Measurements from ENCODE around the gene OR52N1. TPM values are rescaled to one million over a fixed set of nuclear protein-coding genes. Genes with fewer than 3 reads are reported as not detected.

The OR52N1 gene
- total and polyA plus RNA-seq, 2 experiments from 2014 or later = not detected

DNA sequence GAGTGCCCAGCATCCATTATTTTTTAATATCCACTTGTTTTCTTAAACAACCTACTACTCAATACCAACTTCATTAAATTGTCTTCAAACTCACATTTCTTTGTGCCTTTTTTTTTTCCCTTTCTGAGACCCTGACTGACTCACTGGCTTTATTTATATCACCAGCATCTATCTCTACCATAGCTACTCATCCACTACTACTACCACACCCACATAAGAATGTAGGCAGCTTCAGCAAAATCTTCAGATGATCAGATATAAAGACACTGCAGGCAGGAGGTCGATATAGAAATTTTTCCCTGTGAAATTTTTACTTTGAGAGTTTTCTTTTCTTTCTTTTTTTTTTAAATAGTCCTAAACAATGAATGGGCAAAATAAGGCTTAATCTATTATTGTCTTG, 52.6 kb downstream of the OR52N1 start:
- no peaks in the 10 kb centered on the region for H3K9me2 ChIP-seq (ENCODE audit: insufficient read depth)
- H3K79me2 ChIP-seq (replicated peaks; ENCODE audit: insufficient read depth) = no peaks in the 10 kb centered on the region
- TF ChIP-seq CREB1 (CRISPR knock-in tag; IDR thresholded peaks at IDR 0.05; ENCODE audit: low read depth) (no peak), ZNF331 (CRISPR knock-in tag; IDR thresholded peaks at IDR 0.05; ENCODE audit: low read depth) (no peak), EZH2phosphoT487 (IDR thresholded peaks at IDR 0.05; ENCODE audit: unreplicated experiment) (no peak), STAT1 (IDR thresholded peaks at IDR 0.05; ENCODE audit: unreplicated experiment) (no peak), JUNB (IDR thresholded peaks at IDR 0.05; ENCODE audit: unreplicated experiment) (no peak), EZH2 (IDR thresholded peaks at IDR 0.05; ENCODE audit: low read depth, unreplicated experiment) (no peak), NANOG (IDR thresholded peaks at IDR 0.05; ENCODE audit: borderline replicate concordance) (no peak), POLR2AphosphoS5 (IDR thresholded peaks at IDR 0.05; ENCODE audit: low read depth) (no peak)
- TF ChIP-seq, protein P1, sequence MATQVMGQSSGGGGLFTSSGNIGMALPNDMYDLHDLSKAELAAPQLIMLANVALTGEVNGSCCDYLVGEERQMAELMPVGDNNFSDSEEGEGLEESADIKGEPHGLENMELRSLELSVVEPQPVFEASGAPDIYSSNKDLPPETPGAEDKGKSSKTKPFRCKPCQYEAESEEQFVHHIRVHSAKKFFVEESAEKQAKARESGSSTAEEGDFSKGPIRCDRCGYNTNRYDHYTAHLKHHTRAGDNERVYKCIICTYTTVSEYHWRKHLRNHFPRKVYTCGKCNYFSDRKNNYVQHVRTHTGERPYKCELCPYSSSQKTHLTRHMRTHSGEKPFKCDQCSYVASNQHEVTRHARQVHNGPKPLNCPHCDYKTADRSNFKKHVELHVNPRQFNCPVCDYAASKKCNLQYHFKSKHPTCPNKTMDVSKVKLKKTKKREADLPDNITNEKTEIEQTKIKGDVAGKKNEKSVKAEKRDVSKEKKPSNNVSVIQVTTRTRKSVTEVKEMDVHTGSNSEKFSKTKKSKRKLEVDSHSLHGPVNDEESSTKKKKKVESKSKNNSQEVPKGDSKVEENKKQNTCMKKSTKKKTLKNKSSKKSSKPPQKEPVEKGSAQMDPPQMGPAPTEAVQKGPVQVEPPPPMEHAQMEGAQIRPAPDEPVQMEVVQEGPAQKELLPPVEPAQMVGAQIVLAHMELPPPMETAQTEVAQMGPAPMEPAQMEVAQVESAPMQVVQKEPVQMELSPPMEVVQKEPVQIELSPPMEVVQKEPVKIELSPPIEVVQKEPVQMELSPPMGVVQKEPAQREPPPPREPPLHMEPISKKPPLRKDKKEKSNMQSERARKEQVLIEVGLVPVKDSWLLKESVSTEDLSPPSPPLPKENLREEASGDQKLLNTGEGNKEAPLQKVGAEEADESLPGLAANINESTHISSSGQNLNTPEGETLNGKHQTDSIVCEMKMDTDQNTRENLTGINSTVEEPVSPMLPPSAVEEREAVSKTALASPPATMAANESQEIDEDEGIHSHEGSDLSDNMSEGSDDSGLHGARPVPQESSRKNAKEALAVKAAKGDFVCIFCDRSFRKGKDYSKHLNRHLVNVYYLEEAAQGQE (IDR thresholded peaks at IDR 0.05; ENCODE audit: unreplicated experiment) = no peak
- TF ChIP-seq, protein P2, sequence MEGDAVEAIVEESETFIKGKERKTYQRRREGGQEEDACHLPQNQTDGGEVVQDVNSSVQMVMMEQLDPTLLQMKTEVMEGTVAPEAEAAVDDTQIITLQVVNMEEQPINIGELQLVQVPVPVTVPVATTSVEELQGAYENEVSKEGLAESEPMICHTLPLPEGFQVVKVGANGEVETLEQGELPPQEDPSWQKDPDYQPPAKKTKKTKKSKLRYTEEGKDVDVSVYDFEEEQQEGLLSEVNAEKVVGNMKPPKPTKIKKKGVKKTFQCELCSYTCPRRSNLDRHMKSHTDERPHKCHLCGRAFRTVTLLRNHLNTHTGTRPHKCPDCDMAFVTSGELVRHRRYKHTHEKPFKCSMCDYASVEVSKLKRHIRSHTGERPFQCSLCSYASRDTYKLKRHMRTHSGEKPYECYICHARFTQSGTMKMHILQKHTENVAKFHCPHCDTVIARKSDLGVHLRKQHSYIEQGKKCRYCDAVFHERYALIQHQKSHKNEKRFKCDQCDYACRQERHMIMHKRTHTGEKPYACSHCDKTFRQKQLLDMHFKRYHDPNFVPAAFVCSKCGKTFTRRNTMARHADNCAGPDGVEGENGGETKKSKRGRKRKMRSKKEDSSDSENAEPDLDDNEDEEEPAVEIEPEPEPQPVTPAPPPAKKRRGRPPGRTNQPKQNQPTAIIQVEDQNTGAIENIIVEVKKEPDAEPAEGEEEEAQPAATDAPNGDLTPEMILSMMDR (conservative IDR thresholded peaks at IDR 0.05; ENCODE audit: low read depth in 2 of 2) = no peak
- TF ChIP-seq, protein P3, sequence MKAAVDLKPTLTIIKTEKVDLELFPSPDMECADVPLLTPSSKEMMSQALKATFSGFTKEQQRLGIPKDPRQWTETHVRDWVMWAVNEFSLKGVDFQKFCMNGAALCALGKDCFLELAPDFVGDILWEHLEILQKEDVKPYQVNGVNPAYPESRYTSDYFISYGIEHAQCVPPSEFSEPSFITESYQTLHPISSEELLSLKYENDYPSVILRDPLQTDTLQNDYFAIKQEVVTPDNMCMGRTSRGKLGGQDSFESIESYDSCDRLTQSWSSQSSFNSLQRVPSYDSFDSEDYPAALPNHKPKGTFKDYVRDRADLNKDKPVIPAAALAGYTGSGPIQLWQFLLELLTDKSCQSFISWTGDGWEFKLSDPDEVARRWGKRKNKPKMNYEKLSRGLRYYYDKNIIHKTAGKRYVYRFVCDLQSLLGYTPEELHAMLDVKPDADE (IDR thresholded peaks at IDR 0.05) = no peak
- TF ChIP-seq, protein P4, sequence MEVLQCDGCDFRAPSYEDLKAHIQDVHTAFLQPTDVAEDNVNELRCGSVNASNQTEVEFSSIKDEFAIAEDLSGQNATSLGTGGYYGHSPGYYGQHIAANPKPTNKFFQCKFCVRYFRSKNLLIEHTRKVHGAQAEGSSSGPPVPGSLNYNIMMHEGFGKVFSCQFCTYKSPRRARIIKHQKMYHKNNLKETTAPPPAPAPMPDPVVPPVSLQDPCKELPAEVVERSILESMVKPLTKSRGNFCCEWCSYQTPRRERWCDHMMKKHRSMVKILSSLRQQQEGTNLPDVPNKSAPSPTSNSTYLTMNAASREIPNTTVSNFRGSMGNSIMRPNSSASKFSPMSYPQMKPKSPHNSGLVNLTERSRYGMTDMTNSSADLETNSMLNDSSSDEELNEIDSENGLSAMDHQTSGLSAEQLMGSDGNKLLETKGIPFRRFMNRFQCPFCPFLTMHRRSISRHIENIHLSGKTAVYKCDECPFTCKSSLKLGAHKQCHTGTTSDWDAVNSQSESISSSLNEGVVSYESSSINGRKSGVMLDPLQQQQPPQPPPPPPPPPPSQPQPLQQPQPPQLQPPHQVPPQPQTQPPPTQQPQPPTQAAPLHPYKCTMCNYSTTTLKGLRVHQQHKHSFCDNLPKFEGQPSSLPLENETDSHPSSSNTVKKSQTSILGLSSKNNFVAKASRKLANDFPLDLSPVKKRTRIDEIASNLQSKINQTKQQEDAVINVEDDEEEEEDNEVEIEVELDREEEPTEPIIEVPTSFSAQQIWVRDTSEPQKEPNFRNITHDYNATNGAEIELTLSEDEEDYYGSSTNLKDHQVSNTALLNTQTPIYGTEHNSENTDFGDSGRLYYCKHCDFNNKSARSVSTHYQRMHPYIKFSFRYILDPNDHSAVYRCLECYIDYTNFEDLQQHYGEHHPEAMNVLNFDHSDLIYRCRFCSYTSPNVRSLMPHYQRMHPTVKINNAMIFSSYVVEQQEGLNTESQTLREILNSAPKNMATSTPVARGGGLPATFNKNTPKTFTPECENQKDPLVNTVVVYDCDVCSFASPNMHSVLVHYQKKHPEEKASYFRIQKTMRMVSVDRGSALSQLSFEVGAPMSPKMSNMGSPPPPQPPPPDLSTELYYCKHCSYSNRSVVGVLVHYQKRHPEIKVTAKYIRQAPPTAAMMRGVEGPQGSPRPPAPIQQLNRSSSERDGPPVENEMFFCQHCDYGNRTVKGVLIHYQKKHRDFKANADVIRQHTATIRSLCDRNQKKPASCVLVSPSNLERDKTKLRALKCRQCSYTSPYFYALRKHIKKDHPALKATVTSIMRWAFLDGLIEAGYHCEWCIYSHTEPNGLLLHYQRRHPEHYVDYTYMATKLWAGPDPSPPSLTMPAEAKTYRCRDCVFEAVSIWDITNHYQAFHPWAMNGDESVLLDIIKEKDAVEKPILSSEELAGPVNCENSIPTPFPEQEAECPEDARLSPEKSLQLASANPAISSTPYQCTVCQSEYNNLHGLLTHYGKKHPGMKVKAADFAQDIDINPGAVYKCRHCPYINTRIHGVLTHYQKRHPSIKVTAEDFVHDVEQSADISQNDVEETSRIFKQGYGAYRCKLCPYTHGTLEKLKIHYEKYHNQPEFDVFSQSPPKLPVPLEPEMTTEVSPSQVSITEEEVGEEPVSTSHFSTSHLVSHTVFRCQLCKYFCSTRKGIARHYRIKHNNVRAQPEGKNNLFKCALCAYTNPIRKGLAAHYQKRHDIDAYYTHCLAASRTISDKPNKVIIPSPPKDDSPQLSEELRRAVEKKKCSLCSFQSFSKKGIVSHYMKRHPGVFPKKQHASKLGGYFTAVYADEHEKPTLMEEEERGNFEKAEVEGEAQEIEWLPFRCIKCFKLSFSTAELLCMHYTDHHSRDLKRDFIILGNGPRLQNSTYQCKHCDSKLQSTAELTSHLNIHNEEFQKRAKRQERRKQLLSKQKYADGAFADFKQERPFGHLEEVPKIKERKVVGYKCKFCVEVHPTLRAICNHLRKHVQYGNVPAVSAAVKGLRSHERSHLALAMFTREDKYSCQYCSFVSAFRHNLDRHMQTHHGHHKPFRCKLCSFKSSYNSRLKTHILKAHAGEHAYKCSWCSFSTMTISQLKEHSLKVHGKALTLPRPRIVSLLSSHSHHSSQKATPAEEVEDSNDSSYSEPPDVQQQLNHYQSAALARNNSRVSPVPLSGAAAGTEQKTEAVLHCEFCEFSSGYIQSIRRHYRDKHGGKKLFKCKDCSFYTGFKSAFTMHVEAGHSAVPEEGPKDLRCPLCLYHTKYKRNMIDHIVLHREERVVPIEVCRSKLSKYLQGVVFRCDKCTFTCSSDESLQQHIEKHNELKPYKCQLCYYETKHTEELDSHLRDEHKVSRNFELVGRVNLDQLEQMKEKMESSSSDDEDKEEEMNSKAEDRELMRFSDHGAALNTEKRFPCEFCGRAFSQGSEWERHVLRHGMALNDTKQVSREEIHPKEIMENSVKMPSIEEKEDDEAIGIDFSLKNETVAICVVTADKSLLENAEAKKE (CRISPR knock-in tag; IDR thresholded peaks at IDR 0.05) = no peak
- Mint-ChIP-seq H3K27ac (no peak overlapping the region), H3K36me3 (ENCODE audit: low read depth) (no peaks in the 10 kb centered on the region), H3K9me3 (no peaks in the 10 kb centered on the region), H3K4me1 (no peaks in the 10 kb centered on the region), H3K27me3 (ENCODE audit: insufficient read depth, low read depth, poor library complexity) (no peaks in the 10 kb centered on the region), H3K4me3 (no peak overlapping the region)
- H3K4me2 ChIP-seq = no peak overlapping the region
- H3K27me3 ChIP-seq (ENCODE audit: insufficient read depth) = no peaks in the 10 kb centered on the region
- ATAC-seq (no peak), DNase-seq (ENCODE audit: low spot score) (no peak)
- no peak overlapping the region for H3K4me3 ChIP-seq
- H4K20me1 ChIP-seq (replicated peaks; ENCODE audit: insufficient read depth) = no peaks in the 10 kb centered on the region
- no peak overlapping the region for H3K27ac ChIP-seq (ENCODE audit: low read depth)
- no peak overlapping the region for H2AFZ ChIP-seq
- H3K4me1 ChIP-seq (ENCODE audit: insufficient read depth) = no peaks in the 10 kb centered on the region
- no peaks in the 10 kb centered on the region for H3K36me3 ChIP-seq (ENCODE audit: insufficient read depth)
- H3F3A ChIP-seq (replicated peaks; ENCODE audit: low read depth) = no peaks in the 10 kb centered on the region

Data from GM23338 (cell line).